Cardiac fibroblast (primary cell): ENCODE results near the gene PPT2.

ENCODE experiments used
- DNase-seq, 2 donors: peaks; one replicate each; pipeline versions ENCODE4 v3.0.0 to v3.0.0-alpha.2; 2010; ENCODE audit warnings: low read depth in 2 of 2
- H3K4me3 ChIP-seq, 2 donors: replicated peaks in 1 of 2; 1 replicate in 1 of 2; 2 replicates in 1 of 2; pipeline ENCODE4 v1.5.1; 2011; ENCODE audit warnings: low read depth in 2 of 2, low read length in 2 of 2, mild to moderate bottlenecking in 2 of 2, moderate library complexity in 1 of 2
- TF ChIP-seq, protein P1 (sequence below): IDR thresholded peaks from one replicate; pipeline ENCODE4 v1.5.1; 2011; ENCODE audit warnings: low read depth, mild to moderate bottlenecking, low read length, inconsistent platforms

Gene PPT2

DNA sequence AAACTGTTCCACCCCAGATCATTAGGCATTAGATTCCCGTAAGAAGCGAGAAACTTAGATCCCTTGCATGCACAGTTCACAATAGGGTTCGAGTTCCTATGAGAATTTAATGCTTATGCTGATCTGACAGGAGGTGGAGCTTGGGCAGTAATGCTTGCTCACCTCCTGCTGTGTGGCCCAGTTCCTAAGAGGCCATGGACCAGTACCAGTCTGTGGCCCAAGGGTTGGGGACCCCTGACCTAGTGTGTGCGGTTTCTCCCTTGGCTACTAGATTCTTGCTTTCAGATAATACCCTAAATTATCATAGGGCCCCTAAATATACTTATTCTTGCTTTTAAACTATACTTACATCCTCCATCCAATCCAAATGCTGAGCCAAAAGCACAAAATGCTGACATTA lies 40.4 kb downstream of the PPT2 start:
- TF ChIP-seq, protein P1, sequence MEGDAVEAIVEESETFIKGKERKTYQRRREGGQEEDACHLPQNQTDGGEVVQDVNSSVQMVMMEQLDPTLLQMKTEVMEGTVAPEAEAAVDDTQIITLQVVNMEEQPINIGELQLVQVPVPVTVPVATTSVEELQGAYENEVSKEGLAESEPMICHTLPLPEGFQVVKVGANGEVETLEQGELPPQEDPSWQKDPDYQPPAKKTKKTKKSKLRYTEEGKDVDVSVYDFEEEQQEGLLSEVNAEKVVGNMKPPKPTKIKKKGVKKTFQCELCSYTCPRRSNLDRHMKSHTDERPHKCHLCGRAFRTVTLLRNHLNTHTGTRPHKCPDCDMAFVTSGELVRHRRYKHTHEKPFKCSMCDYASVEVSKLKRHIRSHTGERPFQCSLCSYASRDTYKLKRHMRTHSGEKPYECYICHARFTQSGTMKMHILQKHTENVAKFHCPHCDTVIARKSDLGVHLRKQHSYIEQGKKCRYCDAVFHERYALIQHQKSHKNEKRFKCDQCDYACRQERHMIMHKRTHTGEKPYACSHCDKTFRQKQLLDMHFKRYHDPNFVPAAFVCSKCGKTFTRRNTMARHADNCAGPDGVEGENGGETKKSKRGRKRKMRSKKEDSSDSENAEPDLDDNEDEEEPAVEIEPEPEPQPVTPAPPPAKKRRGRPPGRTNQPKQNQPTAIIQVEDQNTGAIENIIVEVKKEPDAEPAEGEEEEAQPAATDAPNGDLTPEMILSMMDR = no peak
- H3K4me3 ChIP-seq = no peak overlapping the region
- no peak for DNase-seq

DNA sequence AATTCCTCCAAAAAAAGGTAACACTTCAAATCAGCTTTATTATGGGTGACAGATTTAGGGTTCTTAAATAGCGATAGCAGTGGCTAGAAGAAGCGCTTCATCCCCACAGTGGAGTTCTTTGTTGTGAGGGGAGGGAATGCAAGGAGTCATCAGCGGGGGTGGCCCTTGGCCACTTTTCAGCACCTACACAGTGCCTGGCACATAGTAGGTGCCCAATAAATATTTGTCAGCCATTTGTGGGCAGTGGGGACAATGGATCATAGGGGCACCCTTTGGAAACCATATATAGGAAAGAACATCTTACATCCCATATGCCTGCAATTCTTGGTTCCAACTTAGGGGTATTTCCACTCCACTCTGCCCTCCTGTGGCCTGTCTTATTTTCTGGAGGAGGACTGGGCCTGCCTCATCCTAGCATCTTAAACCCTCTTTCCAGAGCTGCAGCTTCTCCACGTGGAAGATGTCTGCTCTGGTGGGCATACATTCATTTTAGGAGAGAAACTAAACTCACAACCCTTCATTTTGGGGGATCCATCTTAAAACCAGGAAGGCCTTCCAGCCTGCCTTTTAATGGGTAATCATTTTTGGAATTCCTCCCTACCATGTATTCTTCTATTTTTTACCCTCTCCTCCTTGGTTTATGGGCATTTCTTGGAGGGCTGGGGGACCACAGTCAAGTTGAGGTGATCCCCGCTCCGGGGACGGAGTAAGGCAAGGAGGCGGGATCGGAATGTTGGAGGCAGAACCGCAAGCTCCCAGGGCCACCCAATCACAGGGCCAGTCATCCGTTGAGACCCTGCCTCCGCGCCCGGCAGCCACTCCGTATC lies 41.1 kb downstream of the PPT2 start:
- peak; percentile 78 to 79 for DNase-seq
- H3K4me3 ChIP-seq = peak overlapping the region; percentile 41 to 51
- TF ChIP-seq, protein P1 = peak; percentile 61

DNA sequence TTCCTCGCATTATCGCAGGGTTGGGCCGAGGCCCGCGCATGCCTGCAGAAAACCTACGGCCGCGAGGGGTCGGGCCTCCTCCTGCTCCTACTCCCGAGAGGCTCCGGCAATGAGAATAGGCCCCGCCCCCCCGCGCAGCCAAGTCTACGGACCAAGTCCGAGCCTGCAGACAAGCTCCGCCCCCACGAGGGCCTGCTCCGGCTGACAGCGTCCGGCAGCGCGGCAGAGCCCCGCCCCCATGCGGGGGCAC lies 41.6 kb downstream of the PPT2 start:
- H3K4me3 ChIP-seq = peak overlapping the region in 1 of 2 donors; percentile 84
- TF ChIP-seq, protein P1 = peak; percentile 63

DNA sequence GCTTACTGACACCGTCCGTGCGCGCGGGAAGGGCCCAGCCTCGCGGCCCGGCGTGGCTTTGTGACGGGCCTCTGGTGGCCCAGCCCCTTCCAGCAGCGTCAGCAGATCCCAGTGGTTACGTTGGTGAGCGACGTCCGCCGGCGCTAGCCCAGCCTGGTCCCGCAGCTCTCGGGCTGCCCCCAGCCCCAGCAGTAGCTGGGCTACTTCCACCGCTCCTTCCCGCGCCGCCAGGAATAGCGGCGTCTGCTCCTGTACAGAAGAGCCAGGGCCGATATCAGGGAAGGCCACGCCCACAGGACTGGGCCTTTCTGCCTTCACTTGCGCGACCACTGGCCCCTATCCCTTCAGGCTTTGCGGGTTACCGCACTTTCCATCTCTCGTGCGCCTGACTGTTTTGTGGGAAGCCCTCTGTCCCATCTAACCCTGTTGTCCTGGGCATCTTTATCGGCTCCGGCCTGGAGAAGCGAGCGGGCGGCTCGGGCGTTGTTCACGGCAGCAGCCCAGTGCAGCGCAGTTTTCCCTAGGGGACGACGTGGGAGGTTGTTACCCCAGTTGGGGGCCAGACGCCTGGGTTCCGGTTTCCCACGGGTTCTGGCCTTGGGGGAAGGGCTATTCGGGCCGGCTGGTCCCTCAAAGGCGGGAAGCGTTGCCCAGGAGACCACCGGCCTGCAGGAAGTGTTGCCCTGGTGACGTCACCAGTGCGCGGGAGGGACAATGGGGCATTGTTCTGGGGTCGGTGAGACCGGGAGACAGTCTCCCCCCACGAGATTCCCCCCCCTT lies 42.2 kb downstream of the PPT2 start:
- TF ChIP-seq, protein P1 = no peak
- H3K4me3 ChIP-seq = peak overlapping the region; percentile 75 to 84
- DNase-seq = peak; percentile 95 to 98

More for the DNA sequence above, 41.6 kb downstream of the PPT2 start:
- DNase-seq = peak; percentile 100

DNA sequence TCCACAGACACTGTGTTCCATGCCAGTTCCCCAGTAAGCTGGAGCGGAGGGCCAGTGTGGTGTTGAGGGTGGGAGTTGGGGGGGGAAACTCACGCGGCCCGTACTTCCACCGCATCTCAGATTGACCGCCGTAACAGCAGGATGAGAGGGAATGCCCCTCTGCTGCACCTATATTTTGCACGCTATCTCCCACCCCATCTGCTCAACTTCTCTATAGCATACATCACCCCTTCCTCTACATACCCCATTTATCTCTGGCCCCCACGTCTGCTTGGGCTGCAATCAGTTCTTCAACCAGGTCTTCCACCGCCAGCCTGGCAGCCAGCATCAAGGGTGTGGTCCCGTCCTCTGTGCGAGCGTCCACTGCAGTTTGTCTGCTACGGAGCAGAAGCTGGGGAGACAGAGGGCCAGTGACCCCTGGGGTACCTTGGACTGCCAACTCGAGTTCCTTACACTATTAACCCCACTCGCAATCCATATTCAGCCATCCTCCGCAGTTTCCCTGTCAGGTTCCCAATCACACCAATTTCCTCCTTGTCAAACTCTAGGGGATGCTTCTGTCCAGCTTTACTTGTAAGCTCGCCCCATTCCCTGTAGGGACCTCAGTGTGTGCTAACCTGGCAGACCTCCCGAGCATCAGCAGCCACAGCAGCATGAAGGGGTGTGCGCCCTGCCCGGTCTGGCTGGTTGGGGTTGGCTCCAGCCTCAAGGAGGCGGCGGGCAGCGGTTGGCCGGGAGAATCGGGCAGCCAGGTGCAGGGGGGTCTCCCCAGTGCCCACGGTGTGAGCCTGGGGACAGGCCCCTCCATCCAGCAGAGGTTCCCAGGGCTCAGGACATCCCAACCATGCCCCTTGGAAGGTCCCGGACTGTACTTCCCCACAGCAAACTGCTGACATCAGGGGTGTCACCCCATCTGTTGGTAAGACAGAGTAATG lies 43.0 kb downstream of the PPT2 start:
- TF ChIP-seq, protein P1 = no peak
- H3K4me3 ChIP-seq = peak overlapping the region; percentile 75 to 84
- DNase-seq = peak; percentile 28 to 38

DNA sequence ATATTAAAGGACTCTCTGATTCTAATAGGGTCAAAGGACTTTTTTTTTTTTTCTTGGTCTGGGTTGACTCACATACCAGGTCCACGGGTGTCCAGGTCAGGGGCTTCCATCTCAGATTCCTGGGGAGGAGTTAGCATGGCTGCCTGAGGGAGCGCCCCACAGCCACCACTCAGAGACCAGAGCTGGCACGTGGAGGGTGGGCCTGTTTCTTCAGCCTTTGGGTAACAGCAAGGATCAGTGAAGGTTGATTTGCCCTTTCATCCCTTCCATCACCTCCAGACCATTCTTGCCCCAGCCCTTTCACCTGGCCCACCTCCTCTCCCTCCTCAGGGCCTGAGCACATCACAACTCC lies 44.4 kb downstream of the PPT2 start:
- TF ChIP-seq, protein P1 = no peak
- no peak for DNase-seq
- H3K4me3 ChIP-seq = no peak overlapping the region
